Activated gamma-delta T cell (primary cell): ENCODE measurements around the gene ERC2.
"Not testable (repeated sequence)": the region's sequence is repeated elsewhere in the genome, so short reads cannot be mapped to it uniquely, and the experiment has no call there.

Experiments
- DNase-seq: peaks from one replicate; lab custom pipeline; 2025; lab: John Stamatoyannopoulos, UW

ERC2 gene

DNA sequence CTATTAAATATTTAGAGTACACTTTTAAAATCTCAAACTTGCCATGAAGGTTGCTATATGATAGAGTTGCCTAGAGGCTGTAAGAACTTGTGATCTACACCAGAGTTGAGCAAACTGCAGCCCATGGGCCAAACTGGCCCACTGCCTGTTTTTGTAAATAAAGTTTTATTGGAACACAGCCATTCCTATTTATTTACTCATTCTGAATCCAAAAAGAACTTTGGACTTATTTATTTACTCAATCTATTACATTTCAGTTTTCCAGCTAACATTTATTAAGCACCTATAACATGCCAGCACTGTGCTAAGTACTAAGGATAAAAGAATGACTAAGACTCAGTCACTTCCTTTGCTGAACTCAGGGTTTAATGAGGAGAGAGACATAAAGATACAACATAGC, 403.6 kb downstream of the ERC2 start:
- DNase-seq: no peak

- DNase-seq: no peak
Measured at GRCh38 chr3:56061279-56061626, 407.0 kb downstream of the ERC2 start.

- no peak for DNase-seq
Measured at GRCh38 chr3:56060521-56061278, 407.6 kb downstream of the ERC2 start.

DNA sequence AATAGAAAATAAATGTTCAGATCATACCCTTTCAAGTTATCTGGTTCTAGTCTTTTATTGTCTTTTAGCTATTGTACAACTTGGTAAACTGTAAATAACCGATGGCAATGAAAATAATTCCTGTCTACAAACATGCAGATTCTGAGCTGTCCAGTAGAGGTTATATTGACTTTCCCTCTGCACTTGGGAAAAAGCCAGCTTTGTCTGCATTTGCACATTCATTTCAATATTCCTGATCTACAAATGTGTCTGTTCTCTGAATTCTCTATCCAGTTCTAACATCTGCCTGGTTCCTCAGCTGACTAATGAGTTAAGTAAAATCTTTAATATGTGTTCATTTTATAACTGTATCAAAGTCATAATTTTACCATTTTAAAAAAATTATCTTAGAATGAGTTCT, 408.5 kb downstream of the ERC2 start:
- DNase-seq: no peak

- no peak for DNase-seq
Measured at GRCh38 chr3:56055951-56056350, 412.3 kb downstream of the ERC2 start.

DNA sequence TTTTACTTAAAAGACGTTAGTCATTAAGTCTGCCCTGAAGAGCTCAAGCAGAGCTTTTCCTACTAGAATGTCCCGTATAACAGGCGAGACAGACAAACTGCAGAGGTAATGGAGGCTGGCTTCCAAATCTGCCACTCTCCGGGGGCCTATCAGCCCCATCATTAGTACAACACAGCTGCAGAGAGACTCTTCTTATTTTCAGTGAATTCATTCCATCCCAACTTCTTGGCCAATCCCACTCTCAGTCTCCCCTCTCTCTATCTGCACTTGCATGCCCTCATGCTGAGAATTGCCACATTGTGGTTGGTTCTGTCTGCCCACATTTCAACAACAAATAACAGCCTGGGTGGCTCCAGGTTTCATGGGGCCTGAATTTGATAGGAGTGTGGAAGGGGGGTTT, 412.7 kb downstream of the ERC2 start:
- DNase-seq: no peak

DNA sequence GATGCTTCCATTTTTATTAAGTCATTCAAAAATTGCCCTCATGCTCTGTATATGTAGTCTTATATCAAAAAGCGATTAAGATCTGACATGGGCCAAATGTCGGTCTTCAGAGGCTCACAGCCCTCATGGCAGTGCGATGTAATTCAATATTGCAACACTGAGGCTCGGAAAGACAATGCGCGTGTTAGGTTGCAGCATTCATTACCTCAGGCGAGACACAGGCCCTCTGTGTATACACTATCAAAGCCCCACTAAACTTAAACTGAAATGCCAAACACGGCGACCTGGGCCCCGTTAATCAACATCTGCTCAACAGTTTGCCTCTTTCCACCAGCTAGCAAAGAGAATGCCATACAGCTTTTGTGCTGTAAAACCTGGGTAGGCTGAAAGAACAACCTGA, 413.4 kb downstream of the ERC2 start:
- DNase-seq: no peak

GRCh38 chr3:56053727-56054126, 414.5 kb downstream of the ERC2 start:
- no peak for DNase-seq

GRCh38 chr3:56052188-56052587, 416.1 kb downstream of the ERC2 start:
- no peak for DNase-seq

DNA sequence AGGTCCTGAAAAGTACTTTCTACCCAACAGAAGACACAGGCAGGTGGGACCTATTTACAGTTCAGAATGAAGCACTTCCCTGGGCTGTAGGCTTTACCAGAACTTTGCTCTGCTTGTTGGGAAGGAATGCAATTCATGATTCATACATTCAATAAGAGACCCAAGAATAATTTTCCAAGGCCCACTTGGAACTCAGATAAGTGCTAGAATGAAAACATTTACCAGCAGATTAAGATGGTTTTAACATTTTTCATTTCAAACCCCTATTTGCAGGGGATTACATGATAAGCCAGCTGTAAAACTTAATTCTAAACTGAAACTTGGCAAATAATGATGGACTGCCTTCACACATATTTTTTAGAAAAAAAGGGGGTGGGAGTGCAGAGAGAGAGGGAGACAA, 417.2 kb downstream of the ERC2 start:
- DNase-seq: no peak

DNA sequence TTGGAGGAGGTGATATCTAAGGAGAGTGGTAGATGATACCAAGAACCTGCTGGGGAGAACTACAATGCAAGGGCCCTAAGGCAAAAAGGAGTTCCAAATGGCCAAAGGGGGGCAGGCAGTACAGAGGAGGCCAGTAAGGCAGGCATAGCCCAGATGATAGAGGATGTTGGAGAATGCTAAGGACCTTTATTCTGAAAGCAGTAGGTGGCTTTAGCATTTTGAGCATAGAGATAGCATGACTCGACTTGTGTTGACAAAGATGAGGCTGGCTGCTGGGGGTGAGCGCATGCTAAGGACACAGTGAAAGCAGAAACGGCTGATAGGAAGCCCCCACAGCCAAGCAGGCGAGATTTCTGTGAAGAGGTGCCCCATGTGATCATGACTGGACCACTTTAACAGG, 419.3 kb downstream of the ERC2 start:
- DNase-seq: no peak

GRCh38 chr3:56048331-56048730, 419.9 kb downstream of the ERC2 start:
- DNase-seq: no peak

DNA sequence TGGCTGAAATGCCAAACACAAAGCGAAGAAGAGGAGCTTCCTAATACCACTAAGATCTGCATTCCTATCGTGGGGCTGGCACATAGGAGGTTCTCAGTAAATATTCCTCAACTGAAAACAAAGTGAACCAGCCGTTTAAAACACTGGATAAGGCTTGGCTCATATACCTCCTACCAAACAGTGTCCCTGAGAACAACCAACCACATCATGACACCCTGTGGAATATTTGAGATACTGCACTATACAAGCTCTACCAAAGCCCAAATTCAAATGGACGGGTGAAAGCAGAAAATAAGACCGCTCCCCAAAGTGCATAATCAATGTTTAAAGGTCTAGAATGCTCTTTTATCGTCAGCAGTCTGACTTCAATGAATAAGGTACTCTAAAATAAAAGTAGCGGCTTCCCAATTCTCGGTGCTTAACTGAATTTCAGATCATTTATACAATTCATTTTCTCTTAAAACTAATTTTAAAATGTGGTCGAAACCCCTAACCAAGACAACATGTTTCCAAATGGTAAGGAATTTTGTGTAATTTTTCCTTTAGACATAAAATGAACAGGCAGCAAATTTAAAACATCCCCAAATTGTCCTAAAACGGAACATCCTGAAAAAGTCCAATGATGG, 425.8 kb downstream of the ERC2 start:
- DNase-seq: no peak

- no peak for DNase-seq
Measured at GRCh38 chr3:56025326-56025725, 442.9 kb downstream of the ERC2 start.

DNA sequence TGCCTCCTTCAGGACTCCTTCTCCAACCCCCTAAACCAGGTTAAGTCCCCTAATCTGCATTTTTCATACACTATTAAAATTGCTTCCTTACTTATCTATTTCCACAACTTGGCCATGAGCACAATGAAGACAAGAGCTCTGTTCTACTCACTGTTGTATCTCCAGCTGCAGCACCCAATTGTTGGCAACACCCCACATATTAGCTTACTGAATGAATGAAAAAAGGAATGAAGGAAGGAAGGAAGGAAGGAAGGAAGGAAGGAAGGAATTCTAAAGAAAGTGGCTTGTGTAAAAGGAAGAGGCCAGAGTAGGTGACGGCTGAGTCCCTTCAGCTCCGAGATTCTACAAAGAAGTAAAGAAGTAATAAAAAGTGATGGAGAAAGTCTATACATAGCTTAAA, 444.7 kb downstream of the ERC2 start:
- no peak for DNase-seq

DNA sequence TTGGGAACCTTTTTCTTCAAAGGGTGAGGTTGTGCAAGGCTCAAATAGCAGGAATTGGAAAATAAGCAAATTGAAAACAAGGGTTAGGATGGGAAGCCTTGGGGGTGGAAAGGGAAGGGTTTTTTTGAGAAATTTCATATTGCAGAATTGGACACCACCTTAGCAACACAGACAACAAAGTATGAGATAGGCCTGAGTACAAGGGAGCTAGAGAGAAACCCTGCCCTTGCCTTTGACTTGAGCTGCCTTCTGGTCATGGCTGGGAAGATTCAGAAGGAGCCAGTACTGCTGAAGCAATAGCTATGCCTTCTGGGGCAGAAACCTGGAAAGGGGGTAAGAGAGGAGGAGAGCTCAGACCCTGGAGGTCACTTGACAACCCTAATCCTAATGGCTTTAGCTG, 445.6 kb downstream of the ERC2 start:
- DNase-seq: no peak

DNA sequence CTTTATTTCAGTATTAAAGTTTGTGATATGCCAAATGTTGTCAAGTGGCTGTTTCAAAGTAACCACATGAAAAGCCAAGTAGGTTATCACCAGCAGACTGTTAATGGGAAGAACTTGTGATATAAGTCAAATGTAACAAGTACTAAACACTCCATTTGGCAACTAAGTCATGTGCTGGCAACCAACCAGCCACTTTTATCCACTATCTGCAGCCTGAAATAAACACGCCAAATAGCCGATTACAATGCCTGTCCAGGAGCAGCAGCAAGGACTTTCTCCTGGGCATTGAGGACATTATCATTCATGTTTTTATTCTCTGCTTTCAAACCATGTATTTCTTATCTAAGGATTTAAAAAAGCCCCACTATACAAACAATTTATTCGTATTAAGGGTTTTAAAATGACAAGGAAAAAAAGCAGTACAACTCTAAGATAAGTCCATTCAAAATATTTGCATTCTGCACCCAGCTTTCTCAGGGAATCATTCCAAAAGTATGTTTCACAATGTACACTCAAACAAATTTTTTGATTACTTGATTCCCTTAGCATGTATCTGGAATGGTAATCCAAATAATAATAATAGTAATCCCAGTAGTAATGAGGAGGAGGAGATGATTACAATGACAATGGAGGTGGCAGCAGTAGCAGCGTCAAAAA, 448.6 kb downstream of the ERC2 start:
- no peak for DNase-seq

GRCh38 chr3:56015374-56015773, 452.9 kb downstream of the ERC2 start:
- DNase-seq: not testable (repeated sequence)

GRCh38 chr3:56012721-56013120, 455.5 kb downstream of the ERC2 start:
- DNase-seq: no peak

DNA sequence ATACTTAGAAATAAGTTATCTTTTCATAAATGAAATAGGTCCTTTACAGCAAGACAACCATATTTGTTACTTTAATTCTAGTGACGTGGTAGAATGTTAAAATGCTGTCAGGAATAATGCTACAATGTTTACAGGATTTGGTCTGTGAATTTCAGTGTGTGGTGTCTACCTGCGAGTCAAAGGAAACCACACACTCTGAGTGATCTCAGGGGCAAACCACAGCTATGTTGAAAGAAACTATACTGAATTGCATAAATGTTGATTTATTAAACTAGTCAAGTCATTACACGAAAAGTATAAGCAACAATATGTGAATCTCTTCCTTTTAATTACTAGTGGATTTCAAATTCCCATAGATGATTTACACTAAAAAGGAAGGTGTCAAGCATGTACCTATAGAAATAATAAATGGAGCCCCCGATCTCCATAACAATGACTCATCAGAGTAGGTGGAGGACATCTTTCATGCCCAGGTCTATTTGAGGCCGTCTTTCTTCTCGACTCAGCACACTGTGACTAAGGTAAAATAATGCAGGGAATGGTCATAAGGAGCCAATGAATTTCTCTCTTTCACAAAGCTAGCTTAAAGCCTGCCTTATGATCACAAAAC, 463.0 kb downstream of the ERC2 start:
- no peak for DNase-seq

DNA sequence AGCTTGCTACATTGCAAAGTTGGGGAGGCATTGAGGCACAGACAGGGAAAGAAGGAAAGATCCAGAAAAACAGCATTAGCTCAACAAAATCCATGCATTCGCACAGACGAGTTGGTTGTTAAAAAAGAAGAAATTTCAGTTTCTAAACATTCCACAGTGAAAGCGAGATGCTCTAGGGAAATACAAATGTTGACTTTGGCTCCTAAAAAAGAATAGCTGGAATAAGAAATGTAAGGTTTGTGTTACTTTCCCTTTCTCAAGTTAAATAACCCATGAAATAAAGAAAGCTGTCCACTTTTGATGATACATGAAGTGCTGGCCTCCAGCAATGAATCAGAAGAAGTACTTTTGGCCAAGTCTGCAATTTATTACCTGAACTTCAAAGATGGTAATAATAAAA, 465.1 kb downstream of the ERC2 start:
- DNase-seq: no peak

GRCh38 chr3:56001991-56002390, 466.3 kb downstream of the ERC2 start:
- DNase-seq: no peak

DNA sequence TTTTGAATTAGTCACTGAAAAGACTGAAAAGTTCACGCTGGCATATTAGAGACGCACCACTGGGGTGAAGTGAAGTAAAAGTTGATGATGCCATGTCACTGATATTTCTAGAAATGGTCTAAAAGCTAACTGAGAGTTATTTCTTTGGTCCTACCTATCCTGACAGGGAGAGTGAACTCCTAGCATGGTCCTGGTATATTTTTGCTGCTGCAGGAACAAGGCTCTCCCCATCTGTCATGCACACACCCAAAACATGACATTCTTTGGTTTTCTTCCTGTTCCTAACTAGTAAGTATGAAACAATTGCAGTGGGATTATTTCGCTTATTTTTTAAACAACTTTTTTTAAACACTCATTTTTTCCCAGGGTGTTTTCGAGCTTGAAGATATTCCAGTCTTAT, 466.7 kb downstream of the ERC2 start:
- DNase-seq: no peak
